Measurements from ENCODE around the gene VPS35.
"Not testable (repeated sequence)": the region's sequence is repeated elsewhere in the genome, so short reads cannot be mapped to it uniquely, and the experiment has no call there.

Gene VPS35

GRCh38 chr16:46712911-46713310 lies 23.9 kb upstream of the VPS35 start:
- DNase-seq (ENCODE audit: low spot score) = no peak

- no peak for DNase-seq (ENCODE audit: low spot score)
Observed at GRCh38 chr16:46711106-46712058, 22.4 kb upstream of the VPS35 start.

- DNase-seq (ENCODE audit: low spot score) = no peak
Observed at GRCh38 chr16:46709469-46710005, 20.6 kb upstream of the VPS35 start.

- DNase-seq (ENCODE audit: low spot score) = no peak
Observed at GRCh38 chr16:46706642-46707041, 17.7 kb upstream of the VPS35 start.

- no peak for DNase-seq (ENCODE audit: low spot score)
Observed at GRCh38 chr16:46702030-46702429, 13.1 kb upstream of the VPS35 start.

DNA sequence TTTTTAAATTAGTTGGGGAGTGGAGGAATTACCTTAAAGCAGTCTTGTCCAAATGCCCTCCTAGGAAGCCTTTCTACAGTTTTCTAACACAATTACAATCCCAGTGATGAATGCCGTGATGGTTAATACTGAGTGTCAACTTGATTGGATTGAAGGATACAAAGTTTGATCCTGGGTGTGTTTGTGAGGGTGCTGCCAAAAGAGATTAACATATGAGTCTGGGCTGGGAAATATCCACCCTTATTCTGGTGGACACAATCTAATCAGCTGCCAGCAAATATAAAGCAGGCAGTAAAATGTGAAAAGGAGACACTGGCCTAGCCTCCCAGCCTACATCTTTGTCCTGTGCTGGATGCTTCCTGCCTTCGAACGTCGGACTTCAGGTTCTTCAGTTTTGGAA lies 12.6 kb upstream of the VPS35 start:
- DNase-seq (ENCODE audit: low spot score) = no peak

DNA sequence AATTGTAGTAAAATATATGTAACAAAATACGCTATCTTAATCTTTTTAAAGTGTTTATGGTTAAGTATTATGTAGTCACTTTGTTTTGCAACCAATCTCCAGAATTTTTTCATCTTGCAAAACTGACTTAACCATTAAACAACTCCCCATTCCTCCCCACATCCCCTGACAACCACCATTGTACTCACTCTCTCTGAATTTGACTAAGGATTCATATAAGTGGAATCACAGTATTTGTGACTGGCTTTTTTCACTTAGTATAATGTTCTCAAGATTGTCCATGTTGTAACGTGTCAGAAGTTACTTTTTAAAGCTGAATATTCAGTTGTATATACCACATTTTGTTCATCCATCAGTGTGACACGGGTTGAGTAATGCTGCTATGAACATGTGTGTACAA lies 11.1 kb upstream of the VPS35 start:
- DNase-seq (ENCODE audit: low spot score) = no peak

DNA sequence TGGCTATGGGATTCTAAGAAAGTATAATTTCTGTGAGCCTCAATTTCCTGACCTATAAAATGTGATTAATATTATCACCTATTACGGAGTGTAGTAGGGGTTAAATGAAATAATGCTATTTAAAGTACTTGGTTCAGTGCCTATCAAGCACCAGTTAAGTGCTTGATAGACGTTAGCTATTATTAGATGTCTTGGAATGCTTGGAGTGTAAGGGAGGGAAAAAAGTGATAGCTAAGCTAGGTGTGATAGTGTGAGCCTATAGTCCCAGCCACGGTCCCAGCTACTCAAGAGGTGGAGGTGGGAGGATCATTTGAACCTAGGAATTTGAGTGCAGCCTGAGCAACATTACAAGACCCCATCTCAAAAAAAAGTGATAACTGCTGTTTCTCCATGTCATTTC lies 8.0 kb upstream of the VPS35 start:
- no peak for DNase-seq (ENCODE audit: low spot score)

DNA sequence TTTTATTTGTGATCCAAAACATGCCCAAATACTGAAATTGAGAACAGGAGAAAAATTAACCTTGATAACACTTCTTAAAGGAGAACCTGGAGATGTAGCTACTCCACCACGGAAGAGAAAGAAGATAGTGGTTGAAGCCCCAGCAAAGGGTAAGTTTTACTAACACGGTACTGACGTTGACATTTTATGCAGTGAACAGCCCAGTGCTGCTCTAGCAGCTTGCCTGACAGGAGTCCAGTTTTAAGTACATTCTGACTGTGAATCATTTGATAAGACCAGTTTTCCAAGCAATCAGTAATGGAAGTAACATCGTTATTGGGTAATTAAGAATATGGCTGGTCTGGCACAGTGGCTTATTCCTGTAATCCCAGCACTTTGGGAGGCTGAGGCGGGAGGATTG lies 7.0 kb upstream of the VPS35 start:
- no peak for DNase-seq (ENCODE audit: low spot score)

DNA sequence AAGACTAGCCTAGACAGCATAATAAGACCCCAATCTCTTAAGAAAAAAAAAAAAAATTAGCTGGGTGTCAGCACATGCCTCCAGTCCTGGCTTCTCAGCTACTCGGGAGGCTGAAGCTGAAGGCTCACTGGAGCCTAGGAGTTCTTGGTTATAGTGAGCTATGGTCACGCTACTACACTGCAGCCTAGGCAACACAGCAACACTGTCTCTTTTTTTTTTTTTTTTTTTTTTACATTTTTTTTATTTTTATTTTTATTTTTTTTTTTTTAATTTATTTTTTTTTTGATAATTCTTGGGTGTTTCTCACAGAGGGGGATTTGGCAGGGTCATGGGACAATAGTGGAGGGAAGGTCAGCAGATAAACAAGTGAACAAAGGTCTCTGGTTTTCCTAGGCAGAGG lies 4.6 kb upstream of the VPS35 start:
- DNase-seq (ENCODE audit: low spot score) = no peak

GRCh38 chr16:46691726-46692125 lies 2.7 kb upstream of the VPS35 start:
- no peak for DNase-seq (ENCODE audit: low spot score)

- peak; percentile 21 for DNase-seq (ENCODE audit: low spot score)
Observed at GRCh38 chr16:46690281-46691178, 1.6 kb upstream of the VPS35 start.

DNA sequence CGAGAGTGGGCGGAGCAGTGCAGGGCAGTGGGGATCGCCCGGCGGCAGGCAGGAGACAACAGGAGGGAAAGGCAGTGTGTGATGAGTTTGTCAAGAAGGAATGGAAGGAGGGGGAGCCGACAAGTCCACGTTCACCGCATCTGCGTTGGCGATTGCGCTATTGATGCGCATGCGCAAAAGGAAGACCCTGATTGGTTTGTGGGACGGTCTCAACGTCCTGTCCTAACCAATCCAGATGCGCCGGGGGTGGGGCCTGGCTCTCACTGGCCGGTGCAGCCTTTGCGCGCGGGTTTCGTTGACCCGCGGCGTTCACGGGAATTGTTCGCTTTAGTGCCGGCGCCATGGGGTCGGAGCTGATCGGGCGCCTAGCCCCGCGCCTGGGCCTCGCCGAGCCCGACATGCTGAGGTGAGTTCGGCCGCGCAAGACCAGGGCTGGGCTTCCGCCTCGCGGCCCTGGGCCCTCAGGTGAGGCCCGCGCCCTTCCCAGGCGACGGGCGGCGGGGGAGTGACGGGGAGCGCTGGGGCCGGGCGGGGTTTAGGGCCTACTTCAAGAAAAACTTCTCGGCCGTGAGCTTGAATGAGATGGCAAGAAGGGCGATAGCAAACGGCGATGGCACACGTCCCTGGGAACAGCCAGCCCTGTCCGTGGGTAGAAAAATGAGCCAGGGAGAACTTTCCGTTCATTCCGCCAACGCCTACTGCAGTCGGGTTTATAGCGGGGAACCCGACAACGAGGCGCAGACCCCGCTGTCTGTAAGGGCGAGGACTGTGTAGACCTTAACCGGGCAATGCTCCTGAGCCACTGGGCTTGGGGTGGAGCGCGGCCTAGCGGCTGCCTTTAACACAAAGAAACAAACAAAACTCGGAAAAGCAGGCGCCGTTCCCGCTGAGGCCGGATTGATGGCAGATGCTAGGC lies 645 bp upstream of the VPS35 start, which contains the start of gene ORC6:
TSS of gene ORC6 (plus strand) at position 295 of the 916 bp plus-strand sequence. CDS start at position 342, 47 bp downstream.
- DNase-seq (ENCODE audit: low spot score) = peak; percentile 98

DNA sequence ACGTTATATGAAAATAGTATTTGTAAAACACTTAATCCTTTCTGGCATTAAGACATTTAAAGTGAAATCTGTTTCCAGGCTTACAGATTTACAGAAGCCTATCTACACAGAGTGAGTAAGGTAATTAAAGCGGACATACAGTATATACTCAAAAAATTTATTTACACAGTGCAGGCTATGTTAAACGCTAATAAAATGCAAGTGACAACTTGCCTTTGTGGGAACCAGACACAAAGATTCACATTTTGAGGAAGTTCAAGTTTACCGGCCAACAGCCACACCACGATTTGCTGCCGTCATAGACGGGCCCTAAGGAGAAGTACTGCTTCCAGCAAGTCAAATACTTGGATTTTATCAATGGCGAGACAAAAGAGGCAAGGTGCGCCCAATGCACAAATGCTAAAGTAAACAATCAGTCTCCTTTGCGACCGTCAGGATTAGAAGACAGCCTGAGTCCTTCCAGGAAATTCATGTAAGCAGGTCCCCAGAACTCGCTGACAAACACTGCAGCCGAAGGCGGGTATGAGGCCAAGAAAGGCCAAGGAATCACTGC lies 801 bp downstream of the VPS35 start:
- peak; percentile 10 for DNase-seq (ENCODE audit: low spot score)

DNA sequence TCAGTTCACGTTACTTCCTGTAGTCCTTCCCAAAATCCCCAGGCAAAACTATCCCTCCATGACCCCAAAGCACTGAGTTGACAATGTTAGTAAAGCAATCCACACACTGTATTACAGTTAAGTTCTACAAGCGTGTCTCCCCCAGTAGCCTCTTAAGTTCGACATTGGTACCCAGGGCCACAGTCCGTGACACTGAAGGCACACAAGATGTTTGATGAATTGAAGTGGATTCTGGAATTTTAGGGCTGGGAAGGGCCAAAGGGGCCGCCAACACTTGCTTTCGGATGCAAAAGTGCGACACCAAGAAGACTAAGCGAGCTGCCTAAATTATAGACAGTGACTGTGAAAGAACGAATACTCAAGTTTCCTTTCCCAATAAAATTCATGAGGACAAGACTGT lies 1.5 kb downstream of the VPS35 start:
- no peak for DNase-seq (ENCODE audit: low spot score)

GRCh38 chr16:46686815-46687473 lies 2.0 kb downstream of the VPS35 start:
- no peak for DNase-seq (ENCODE audit: low spot score)

DNA sequence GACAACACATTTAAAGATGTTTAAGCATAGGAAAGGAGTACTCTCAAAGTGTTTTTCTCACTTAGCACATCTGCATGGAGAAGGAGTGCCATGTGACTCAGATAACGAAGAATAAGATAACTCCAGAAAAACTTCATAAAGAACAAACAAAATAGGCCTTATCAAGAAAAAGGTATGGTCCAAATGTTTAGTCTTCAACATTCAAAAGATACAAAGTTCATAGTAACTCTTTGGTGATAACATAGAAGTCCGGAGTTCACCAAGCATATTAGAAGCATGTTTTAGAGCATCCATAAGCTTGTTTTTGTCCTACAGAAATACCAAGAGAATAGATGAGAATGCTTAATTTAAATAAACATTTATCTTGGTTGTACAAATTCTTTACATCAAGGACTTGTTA lies 7.1 kb downstream of the VPS35 start:
- DNase-seq (ENCODE audit: low spot score) = not testable (repeated sequence)

GRCh38 chr16:46677943-46678342 lies 11.0 kb downstream of the VPS35 start:
- not testable (repeated sequence) for DNase-seq (ENCODE audit: low spot score)

DNA sequence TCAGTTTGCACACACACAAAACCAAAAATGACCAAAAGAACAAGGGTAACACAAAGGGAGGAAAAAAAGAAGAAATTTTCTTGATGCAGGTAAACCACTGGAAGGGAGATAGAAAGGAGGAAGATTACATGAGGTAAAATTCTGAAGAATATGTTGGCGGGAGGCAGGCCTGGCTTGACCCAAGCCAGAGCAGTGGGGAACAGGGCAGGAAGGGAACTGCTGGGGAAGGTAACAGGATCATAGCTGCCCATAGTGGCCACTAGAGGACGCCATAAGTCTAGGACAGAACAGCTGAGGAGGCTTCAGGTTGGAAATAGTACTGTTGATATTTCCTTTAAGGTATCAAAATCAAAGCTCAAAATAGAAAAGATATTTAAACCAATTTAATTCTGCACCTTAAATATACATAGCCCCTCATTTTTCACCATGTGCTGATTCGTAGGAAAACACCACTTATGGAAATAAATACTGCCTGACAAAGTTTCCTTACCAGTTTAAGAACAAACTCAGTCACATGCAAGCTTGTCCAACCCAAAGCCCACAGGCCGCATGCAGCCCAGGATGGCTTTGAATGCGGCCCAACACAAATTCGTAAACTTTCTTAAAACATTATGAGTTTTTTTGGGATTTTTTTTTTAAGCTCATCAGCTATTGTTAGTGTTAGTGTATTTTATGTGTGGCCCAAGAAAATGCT lies 15.5 kb downstream of the VPS35 start:
- peak; percentile 79 for DNase-seq (ENCODE audit: low spot score)

DNA sequence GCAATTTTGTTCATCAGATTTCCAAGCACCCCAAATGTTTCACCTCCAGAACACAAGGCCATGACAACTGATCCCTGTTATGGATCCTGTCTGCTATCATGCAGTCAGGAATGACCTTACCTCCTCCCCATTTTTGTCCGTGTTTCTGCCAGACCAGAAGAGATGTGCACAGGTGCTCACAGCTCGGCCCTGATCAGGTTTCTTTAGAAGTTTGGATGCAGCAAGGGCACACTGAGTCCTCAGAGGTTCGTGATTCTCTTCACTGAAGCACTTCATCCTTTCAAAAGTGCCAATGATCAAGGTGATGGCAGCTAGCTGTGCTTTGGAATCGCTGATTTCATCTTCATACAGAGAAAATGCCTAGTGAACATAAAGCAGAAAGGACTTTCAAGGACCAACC lies 26.9 kb downstream of the VPS35 start:
- DNase-seq (ENCODE audit: low spot score) = no peak

All from AG20443 (cell line).